Urothelium cell line (cell line): ENCODE measurements around the gene CFLAR.
A peak's percentile ranks its signal among the peaks of the same experiment; 100 is the strongest.
"Not testable (repeated sequence)": the region's sequence is repeated elsewhere in the genome, so short reads cannot be mapped to it uniquely, and the experiment has no call there.

Source experiments
- DNase-seq: peaks from one replicate; pipeline ENCODE4 v3.0.0; 2011; ENCODE audit warnings: low spot score, mixed read lengths
- FAIRE-seq: peaks from 2 replicates; lab custom pipeline; 2011; peaks lifted over from hg19 to GRCh38; lab: Jason Lieb, UNC

Gene CFLAR

GRCh38 chr2:201118121-201118960 is 2.4 kb downstream of the CFLAR start:
- FAIRE-seq = no peak
- peak; percentile 76 for DNase-seq

- FAIRE-seq = no peak
These were observed 3.2 kb downstream of the CFLAR start for GRCh38 chr2:201118961-201119854.

GRCh38 chr2:201122276-201122675 is 6.3 kb downstream of the CFLAR start:
- FAIRE-seq (no peak), DNase-seq (no peak)

More at GRCh38 chr2:201118961-201119854, 3.2 kb downstream of the CFLAR start:
- DNase-seq = no peak

- FAIRE-seq (no peak), DNase-seq (no peak)
These were observed 10.6 kb downstream of the CFLAR start for GRCh38 chr2:201126308-201127151.

GRCh38 chr2:201127152-201127511 is 11.2 kb downstream of the CFLAR start:
- no peak for DNase-seq
- no peak for FAIRE-seq

GRCh38 chr2:201127570-201127969 is 11.6 kb downstream of the CFLAR start:
- FAIRE-seq (no peak), DNase-seq (no peak)

- DNase-seq (no peak), FAIRE-seq (no peak)
These were observed 12.1 kb downstream of the CFLAR start for GRCh38 chr2:201128033-201128432.

- FAIRE-seq (no peak), DNase-seq (no peak)
These were observed 13.1 kb downstream of the CFLAR start for GRCh38 chr2:201128933-201129505.

- no peak for DNase-seq
- FAIRE-seq = no peak
These were observed 14.7 kb downstream of the CFLAR start for GRCh38 chr2:201130524-201131186.

- no peak for DNase-seq
- FAIRE-seq = no peak
These were observed 16.6 kb downstream of the CFLAR start for GRCh38 chr2:201132518-201132917.

- DNase-seq (no peak), FAIRE-seq (no peak)
These were observed 19.4 kb downstream of the CFLAR start for GRCh38 chr2:201135386-201135785.

GRCh38 chr2:201136889-201137321 is 20.9 kb downstream of the CFLAR start:
- no peak for DNase-seq
- no peak for FAIRE-seq

- no peak for FAIRE-seq
- DNase-seq = no peak
These were observed 21.8 kb downstream of the CFLAR start for GRCh38 chr2:201137505-201138400.

GRCh38 chr2:201138401-201138970 is 22.5 kb downstream of the CFLAR start:
- no peak for FAIRE-seq
- no peak for DNase-seq

- FAIRE-seq, DNase-seq: not testable (repeated sequence)
These were observed 23.2 kb downstream of the CFLAR start for GRCh38 chr2:201138986-201139781.

- no peak for FAIRE-seq
- DNase-seq = no peak
These were observed 24.1 kb downstream of the CFLAR start for GRCh38 chr2:201139836-201140604.
